Measurements from ENCODE around the gene SORCS2. TPM values are rescaled to one million over a fixed set of nuclear protein-coding genes. Genes with fewer than 3 reads are reported as not detected.

SORCS2 gene
- total RNA-seq, 1 donor from 2014 or later: 13.8 TPM

GRCh38 chr4:7704091-7704490 is 511.8 kb downstream of the SORCS2 start:
- H3K4me1 Mint-ChIP-seq (ENCODE audit: low read depth, unreplicated experiment): peaks cover 7% of the 10 kb centered on the region
- H3K4me3 Mint-ChIP-seq (ENCODE audit: unreplicated experiment): no peak overlapping the region
- Histone ChIP-seq H3K4me1 (ENCODE audit: insufficient read depth, low read length) (peaks cover 7% of the 10 kb centered on the region), H3K4me2 (ENCODE audit: low read length) (no peak overlapping the region), H3K4me3 (ENCODE audit: insufficient read depth, low read depth, low read length) (no peak overlapping the region), H4K20me1 (ENCODE audit: insufficient read depth, low read length) (peaks cover 4% of the 10 kb centered on the region), H3K79me2 (ENCODE audit: insufficient read depth, low read length) (no peaks in the 10 kb centered on the region), H2AFZ (ENCODE audit: low read depth, low read length) (no peak overlapping the region), H3K27me3 (ENCODE audit: insufficient read depth, low read length) (no peaks in the 10 kb centered on the region), H3K36me3 (ENCODE audit: insufficient read depth, low read length) (no peaks in the 10 kb centered on the region), H3K9me3 (ENCODE audit: insufficient read depth, low read depth, low read length) (no peaks in the 10 kb centered on the region), H3K27ac (ENCODE audit: low read depth, low read length) (no peak overlapping the region), H3K9ac (ENCODE audit: low read length) (no peak overlapping the region)
- TF ChIP-seq EZH2 (IDR thresholded peaks at IDR 0.05; ENCODE audit: insufficient read depth, low read length) (no peak), CTCF (IDR thresholded peaks at IDR 0.05; ENCODE audit: insufficient read depth, low read depth, low read length) (no peak)
- FAIRE-seq: no peak
- no peak overlapping the region for H3K27ac Mint-ChIP-seq (ENCODE audit: unreplicated experiment)
- no peaks in the 10 kb centered on the region for H3K9me3 Mint-ChIP-seq (ENCODE audit: unreplicated experiment)
- DNase-seq (ENCODE audit: low read depth): no peak
- H3K36me3 Mint-ChIP-seq (ENCODE audit: low read depth, unreplicated experiment): peaks cover 8% of the 10 kb centered on the region
- H3K27me3 Mint-ChIP-seq (ENCODE audit: low read depth, unreplicated experiment): peaks cover 38% of the 10 kb centered on the region

GRCh38 chr4:7704625-7705024 is 512.3 kb downstream of the SORCS2 start:
- no peaks in the 10 kb centered on the region for H3K36me3 ChIP-seq (ENCODE audit: insufficient read depth, low read length)
- no peaks in the 10 kb centered on the region for H3K27me3 ChIP-seq (ENCODE audit: insufficient read depth, low read length)
- DNase-seq (ENCODE audit: low read depth): no peak
- Mint-ChIP-seq H3K9me3 (ENCODE audit: unreplicated experiment) (no peaks in the 10 kb centered on the region), H3K27me3 (ENCODE audit: low read depth, unreplicated experiment) (peaks cover 44% of the 10 kb centered on the region), H3K27ac (ENCODE audit: unreplicated experiment) (no peak overlapping the region), H3K36me3 (ENCODE audit: low read depth, unreplicated experiment) (peaks cover 8% of the 10 kb centered on the region), H3K4me3 (ENCODE audit: unreplicated experiment) (no peak overlapping the region), H3K4me1 (ENCODE audit: low read depth, unreplicated experiment) (peaks cover 5% of the 10 kb centered on the region)
- no peak for FAIRE-seq
- H3K4me2 ChIP-seq (ENCODE audit: low read length): no peak overlapping the region
- no peak overlapping the region for H2AFZ ChIP-seq (ENCODE audit: low read depth, low read length)
- no peak overlapping the region for H3K4me3 ChIP-seq (ENCODE audit: insufficient read depth, low read depth, low read length)
- no peak overlapping the region for H3K9ac ChIP-seq (ENCODE audit: low read length)
- TF ChIP-seq CTCF (IDR thresholded peaks at IDR 0.05; ENCODE audit: insufficient read depth, low read depth, low read length) (no peak), EZH2 (IDR thresholded peaks at IDR 0.05; ENCODE audit: insufficient read depth, low read length) (no peak)
- peaks cover 2% of the 10 kb centered on the region for H3K4me1 ChIP-seq (ENCODE audit: insufficient read depth, low read length)
- no peak overlapping the region for H3K27ac ChIP-seq (ENCODE audit: low read depth, low read length)
- no peaks in the 10 kb centered on the region for H3K79me2 ChIP-seq (ENCODE audit: insufficient read depth, low read length)
- no peaks in the 10 kb centered on the region for H3K9me3 ChIP-seq (ENCODE audit: insufficient read depth, low read depth, low read length)
- H4K20me1 ChIP-seq (ENCODE audit: insufficient read depth, low read length): peaks cover 4% of the 10 kb centered on the region

GRCh38 chr4:7705062-7705461 is 512.7 kb downstream of the SORCS2 start:
- Histone ChIP-seq H3K4me3 (ENCODE audit: insufficient read depth, low read depth, low read length) (no peak overlapping the region), H4K20me1 (ENCODE audit: insufficient read depth, low read length) (peaks cover 4% of the 10 kb centered on the region), H3K9ac (ENCODE audit: low read length) (no peak overlapping the region), H3K79me2 (ENCODE audit: insufficient read depth, low read length) (no peaks in the 10 kb centered on the region), H3K27ac (ENCODE audit: low read depth, low read length) (no peak overlapping the region), H3K27me3 (ENCODE audit: insufficient read depth, low read length) (no peaks in the 10 kb centered on the region), H3K4me1 (ENCODE audit: insufficient read depth, low read length) (no peaks in the 10 kb centered on the region), H3K36me3 (ENCODE audit: insufficient read depth, low read length) (no peaks in the 10 kb centered on the region), H3K4me2 (ENCODE audit: low read length) (no peak overlapping the region), H2AFZ (ENCODE audit: low read depth, low read length) (no peak overlapping the region), H3K9me3 (ENCODE audit: insufficient read depth, low read depth, low read length) (no peaks in the 10 kb centered on the region)
- Mint-ChIP-seq H3K4me3 (ENCODE audit: unreplicated experiment) (no peak overlapping the region), H3K9me3 (ENCODE audit: unreplicated experiment) (no peaks in the 10 kb centered on the region), H3K27ac (ENCODE audit: unreplicated experiment) (no peak overlapping the region), H3K36me3 (ENCODE audit: low read depth, unreplicated experiment) (peaks cover 8% of the 10 kb centered on the region), H3K4me1 (ENCODE audit: low read depth, unreplicated experiment) (peaks cover 3% of the 10 kb centered on the region), H3K27me3 (ENCODE audit: low read depth, unreplicated experiment) (peaks cover 44% of the 10 kb centered on the region)
- TF ChIP-seq CTCF (IDR thresholded peaks at IDR 0.05; ENCODE audit: insufficient read depth, low read depth, low read length): no peak
- TF ChIP-seq EZH2 (IDR thresholded peaks at IDR 0.05; ENCODE audit: insufficient read depth, low read length): no peak
- no peak for FAIRE-seq
- no peak for DNase-seq (ENCODE audit: low read depth)

All from astrocyte (in vitro differentiated cells and primary cell).